Activated CD8-positive, alpha-beta T cell treated with anti-CD3 and anti-CD28 coated beads for 36 hours (primary cell): ENCODE results near the gene SCGB3A2. TPM values are rescaled to one million over a fixed set of nuclear protein-coding genes. Genes with fewer than 3 reads are reported as not detected.

Experiments used
- ATAC-seq: fragments of 200-7000 bp; cut with Tn5 transposase; one replicate; pipeline ENCODE4 v1.10.0; 2021; ENCODE audit warnings: mild to moderate bottlenecking, moderate library complexity
- CTCF ChIA-PET: fragments of 350-600 bp; sonication (Branson Sonifier 250); formaldehyde crosslinking; loops from one replicate; lab custom pipeline; 2021; ENCODE audit warnings: antibody characterized with exemption; lab: Charles Lee
- POLR2A ChIA-PET: fragments of 350-600 bp; sonication (Branson Sonifier 250); formaldehyde crosslinking; loops from one replicate; lab custom pipeline; 2021; ENCODE audit warnings: antibody characterized with exemption; lab: Charles Lee
- DNase-seq: peaks from one replicate; pipeline ENCODE4 v3.0.0-alpha.2; 2020
- H3K27ac Mint-ChIP-seq: one replicate; pipeline ENCODE4 v1.8.0; 2021; ENCODE audit warnings: mild to moderate bottlenecking, mixed read lengths
- H3K27me3 Mint-ChIP-seq: one replicate; pipeline ENCODE4 v1.8.0; 2021; ENCODE audit warnings: mixed read lengths
- H3K36me3 Mint-ChIP-seq: one replicate; pipeline ENCODE4 v1.8.0; 2021; ENCODE audit warnings: low read depth, mixed read lengths
- H3K4me1 Mint-ChIP-seq: one replicate; pipeline ENCODE4 v1.8.0; 2021; ENCODE audit warnings: low read depth, mixed read lengths
- H3K4me3 Mint-ChIP-seq: one replicate; pipeline ENCODE4 v1.8.0; 2021; ENCODE audit warnings: mild to moderate bottlenecking, moderate library complexity, mixed read lengths
- H3K9me3 Mint-ChIP-seq: one replicate; pipeline ENCODE4 v1.8.0; 2021; ENCODE audit warnings: mixed read lengths
- CTCF ChIP-seq: fragments of 200-600 bp; IDR thresholded peaks from one replicate; pipeline ENCODE4 v1.8.0; 2022; ENCODE audit warnings: antibody characterized with exemption, mild to moderate bottlenecking
- intact Hi-C: fragments of 100-400 bp; cut with micrococcal nuclease; formaldehyde crosslinking; loops from one replicate; pipeline ENCODE4 v1.10.0; 2022
- total RNA-seq, 2 experiments: library from RNA; stranded (reverse); gene quantifications; one replicate each; pipeline ENCODE4 v1.2.3, GENCODE V29; 2021

Gene SCGB3A2
- not detected for total RNA-seq

GRCh38 chr5:147878066-147878759, at the start of gene SCGB3A2:
SCGB3A2 (plus strand) TSS chr5:147878711; CDS start chr5:147878804, 93 bp downstream.
- no peak within 1 kb of the TSS for H3K27ac Mint-ChIP-seq

GRCh38 chr5:147830035-147830434, 48.5 kb upstream of the SCGB3A2 start:
- no peaks in the 10 kb centered on the region for H3K9me3 Mint-ChIP-seq
- no peaks in the 10 kb centered on the region for H3K36me3 Mint-ChIP-seq
- no peak for DNase-seq
- ATAC-seq: no peak
- peaks cover 5% of the 10 kb centered on the region for H3K27me3 Mint-ChIP-seq
- no peak overlapping the region for H3K27ac Mint-ChIP-seq
- ChIA-PET POLR2A (no interaction called here), CTCF (interaction anchor here (1.4 kb wide), 1 partner anchor 202 kb away, joined by 5 read pairs; no protein-coding TSS in a partner anchor)
- intact Hi-C loops: no loop called here
- TF ChIP-seq CTCF: no peak
- no peak overlapping the region for H3K4me3 Mint-ChIP-seq
- H3K4me1 Mint-ChIP-seq: no peaks in the 10 kb centered on the region

More at GRCh38 chr5:147878066-147878759, at the start of gene SCGB3A2:
- ChIA-PET CTCF (no interaction called here), POLR2A (no interaction called here)
- no peak for TF ChIP-seq CTCF
- no peak for DNase-seq
- Mint-ChIP-seq H3K36me3 (no peaks in the 10 kb centered on the region), H3K27me3 (peaks cover 1% of the 10 kb centered on the region), H3K9me3 (no peaks in the 10 kb centered on the region), H3K4me1 (no peaks in the 10 kb centered on the region), H3K4me3 (no peak within 1 kb of the TSS)
- intact Hi-C loops: no loop called here
- ATAC-seq: no peak

GRCh38 chr5:147831465-147831864, 47.0 kb upstream of the SCGB3A2 start, which contains the start of gene SPINK1:
SPINK1 (minus strand) TSS chr5:147831671; CDS start chr5:147831577, 94 bp downstream.
- CTCF ChIA-PET: interaction anchor here (1.9 to 2.7 kb wide), 2 partner anchors 9 to 27 kb away, joined by 5 to 18 read pairs; no protein-coding TSS in a partner anchor
- no peaks in the 10 kb centered on the region for H3K4me1 Mint-ChIP-seq
- H3K27ac Mint-ChIP-seq: no peak within 1 kb of the TSS
- DNase-seq: no peak
- no peaks in the 10 kb centered on the region for H3K9me3 Mint-ChIP-seq
- H3K4me3 Mint-ChIP-seq: no peak within 1 kb of the TSS
- intact Hi-C loops: no loop called here
- no peak for ATAC-seq
- no peak for TF ChIP-seq CTCF
- POLR2A ChIA-PET: no interaction called here
- no peaks in the 10 kb centered on the region for H3K36me3 Mint-ChIP-seq
- peaks cover 5% of the 10 kb centered on the region for H3K27me3 Mint-ChIP-seq

GRCh38 chr5:147832541-147832940, 46.0 kb upstream of the SCGB3A2 start:
- TF ChIP-seq CTCF: no peak
- peaks cover 5% of the 10 kb centered on the region for H3K27me3 Mint-ChIP-seq
- no peaks in the 10 kb centered on the region for H3K9me3 Mint-ChIP-seq
- ATAC-seq: no peak
- POLR2A ChIA-PET: no interaction called here
- no peaks in the 10 kb centered on the region for H3K36me3 Mint-ChIP-seq
- no peak overlapping the region for H3K27ac Mint-ChIP-seq
- intact Hi-C loops: no loop called here
- no peak overlapping the region for H3K4me3 Mint-ChIP-seq
- no peaks in the 10 kb centered on the region for H3K4me1 Mint-ChIP-seq
- CTCF ChIA-PET: interaction anchor here (0.8 to 2.7 kb wide), 3 partner anchors 10 to 205 kb away, joined by 4 to 18 read pairs (median 5); no protein-coding TSS in a partner anchor
- no peak for DNase-seq

GRCh38 chr5:147835386-147835798, 43.1 kb upstream of the SCGB3A2 start:
- H3K9me3 Mint-ChIP-seq: no peaks in the 10 kb centered on the region
- ATAC-seq (no peak), DNase-seq (no peak)
- no peak overlapping the region for H3K27ac Mint-ChIP-seq
- CTCF ChIA-PET: interaction anchor here (1.3 kb wide), 1 partner anchor 12 kb away, joined by 8 read pairs; no protein-coding TSS in a partner anchor
- H3K27me3 Mint-ChIP-seq: peaks cover 3% of the 10 kb centered on the region
- H3K36me3 Mint-ChIP-seq: no peaks in the 10 kb centered on the region
- no peak for TF ChIP-seq CTCF
- POLR2A ChIA-PET: no interaction called here
- no peak overlapping the region for H3K4me3 Mint-ChIP-seq
- H3K4me1 Mint-ChIP-seq: no peaks in the 10 kb centered on the region
- intact Hi-C loops: no loop called here
